Ishikawa (cell line): ENCODE data around the gene NFATC1.

ENCODE experiments used
- CEBPB ChIP-seq: IDR thresholded peaks from 2 replicates; pipeline ENCODE4 v1.6.1; 2012
- CREB1 ChIP-seq: IDR thresholded peaks from 2 replicates; pipeline ENCODE4 v1.6.1; 2012; ENCODE audit warnings: low read depth
- EGR1 ChIP-seq: IDR thresholded peaks from 2 replicates; pipeline ENCODE4 v1.6.1; 2012
- EP300 ChIP-seq: IDR thresholded peaks from 2 replicates; pipeline ENCODE4 v1.6.1; 2012; ENCODE audit warnings: borderline replicate concordance
- FOXM1 ChIP-seq: IDR thresholded peaks from 2 replicates; pipeline ENCODE4 v1.6.1; 2012; ENCODE audit warnings: low read depth, borderline replicate concordance
- MAX ChIP-seq: IDR thresholded peaks from 2 replicates; pipeline ENCODE4 v1.6.1; 2012
- NFIC ChIP-seq: IDR thresholded peaks from 2 replicates; pipeline ENCODE4 v1.6.1; 2012
- RAD21 ChIP-seq: IDR thresholded peaks from 2 replicates; pipeline ENCODE4 v1.6.1; 2012; ENCODE audit warnings: low read depth
- REST ChIP-seq: IDR thresholded peaks from 2 replicates; pipeline ENCODE4 v1.6.1; 2012; ENCODE audit warnings: low read depth, mild to moderate bottlenecking
- TAF1 ChIP-seq: IDR thresholded peaks from 2 replicates; pipeline ENCODE4 v1.6.1; 2012; ENCODE audit warnings: low read depth, mild to moderate bottlenecking
- TCF12 ChIP-seq: IDR thresholded peaks from 2 replicates; pipeline ENCODE4 v1.6.1; 2012; ENCODE audit warnings: low read depth
- TEAD4 ChIP-seq: IDR thresholded peaks from 2 replicates; pipeline ENCODE4 v1.6.1; 2012
- USF1 ChIP-seq: IDR thresholded peaks from 2 replicates; pipeline ENCODE4 v1.6.1; 2012
- YY1 ChIP-seq: IDR thresholded peaks from 2 replicates; pipeline ENCODE4 v1.6.1; 2012; ENCODE audit warnings: low read depth
- ZBTB7A ChIP-seq: IDR thresholded peaks from 2 replicates; pipeline ENCODE4 v1.6.1; 2012; ENCODE audit warnings: low read depth

NFATC1 gene

GRCh38 chr18:79371561-79372121 is 24.1 kb upstream of the NFATC1 start:
- no peak for TF ChIP-seq FOXM1
- TF ChIP-seq TAF1, result no peak
- no peak for TF ChIP-seq CREB1
- no peak for TF ChIP-seq ZBTB7A
- no peak for TF ChIP-seq RAD21

- TF ChIP-seq NFIC (no peak), EGR1 (no peak), TEAD4 (no peak)
Observed at GRCh38 chr18:79372461-79372860, 23.3 kb upstream of the NFATC1 start.

GRCh38 chr18:79372991-79373390 is 22.7 kb upstream of the NFATC1 start:
- TF ChIP-seq TEAD4, result no peak
- TF ChIP-seq CREB1, result no peak
- no peak for TF ChIP-seq TCF12
- no peak for TF ChIP-seq ZBTB7A
- TF ChIP-seq USF1, result no peak
- TF ChIP-seq FOXM1, result no peak
- no peak for TF ChIP-seq CEBPB

- TF ChIP-seq TCF12 (no peak), TEAD4 (no peak), EP300 (no peak), CREB1 (no peak), MAX (no peak), TAF1 (no peak), NFIC (no peak), ZBTB7A (no peak), CEBPB (no peak), EGR1 (no peak), USF1 (no peak), YY1 (no peak)
Observed at GRCh38 chr18:79373736-79374135, 22.0 kb upstream of the NFATC1 start.

GRCh38 chr18:79374408-79375171 is 21.1 kb upstream of the NFATC1 start:
- TF ChIP-seq FOXM1 (no peak), CEBPB (no peak), REST (no peak), NFIC (no peak), EGR1 (no peak), CREB1 (no peak), RAD21 (no peak)

- no peak for TF ChIP-seq USF1
Observed at GRCh38 chr18:79375441-79376154, 20.1 kb upstream of the NFATC1 start.

- TF ChIP-seq REST, result no peak
- no peak for TF ChIP-seq TCF12
- TF ChIP-seq TEAD4, result no peak
- TF ChIP-seq CREB1, result no peak
- no peak for TF ChIP-seq MAX
- TF ChIP-seq EGR1, result no peak
- TF ChIP-seq RAD21, result no peak
- no peak for TF ChIP-seq YY1
- TF ChIP-seq TAF1, result no peak
- TF ChIP-seq CEBPB, result no peak
- TF ChIP-seq FOXM1, result no peak
- no peak for TF ChIP-seq ZBTB7A
- no peak for TF ChIP-seq EP300
- TF ChIP-seq NFIC, result no peak
- no peak for TF ChIP-seq USF1
Observed at GRCh38 chr18:79377187-79377891, 18.4 kb upstream of the NFATC1 start.
